ENCODE measurements around the gene TRPC4AP. TPM values are rescaled to one million over a fixed set of nuclear protein-coding genes. Genes with fewer than 3 reads are reported as not detected.
A peak's percentile ranks its signal among the peaks of the same experiment; 100 is the strongest.

Gene TRPC4AP
- total RNA-seq, 1 donor, result 91.7 TPM

DNA sequence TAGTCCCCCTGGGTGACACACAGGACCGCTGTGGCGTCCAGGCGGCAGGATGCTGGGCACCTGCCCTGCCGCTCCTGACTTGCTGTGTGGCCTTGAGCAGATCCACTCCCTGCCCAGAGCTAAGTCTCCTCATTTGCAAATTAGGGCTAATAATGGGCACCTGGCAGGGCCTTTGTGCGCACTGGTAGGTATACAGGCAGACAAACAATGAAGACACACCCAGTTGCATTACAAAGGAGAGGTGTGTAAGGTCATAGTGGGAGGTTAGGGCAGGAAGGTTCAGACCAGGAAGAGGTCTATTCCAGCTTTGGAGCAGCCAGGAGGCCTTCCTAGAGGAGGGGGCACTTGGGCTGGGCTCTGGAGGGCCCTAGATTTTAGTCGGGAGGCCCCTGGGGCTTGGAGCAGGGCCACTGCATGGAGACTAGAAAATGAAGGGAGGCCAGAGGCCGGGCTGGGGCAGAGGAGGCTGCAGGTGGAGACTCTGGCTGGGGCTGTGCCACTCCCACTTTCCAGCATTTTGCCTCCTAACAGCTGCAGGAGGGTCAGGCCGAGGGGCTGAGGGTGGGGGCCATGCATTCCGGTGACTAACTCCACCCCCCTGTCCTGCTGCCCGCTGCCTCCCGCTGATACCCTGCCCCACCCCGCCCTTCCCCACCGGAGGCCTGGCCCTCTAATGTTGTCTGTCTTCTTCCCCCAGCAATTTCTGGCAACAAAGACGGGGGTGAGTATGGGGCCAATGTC lies 108.4 kb downstream of the TRPC4AP start:
- DNase-seq (ENCODE audit: low read depth), result no peak
- TF ChIP-seq, protein P1, sequence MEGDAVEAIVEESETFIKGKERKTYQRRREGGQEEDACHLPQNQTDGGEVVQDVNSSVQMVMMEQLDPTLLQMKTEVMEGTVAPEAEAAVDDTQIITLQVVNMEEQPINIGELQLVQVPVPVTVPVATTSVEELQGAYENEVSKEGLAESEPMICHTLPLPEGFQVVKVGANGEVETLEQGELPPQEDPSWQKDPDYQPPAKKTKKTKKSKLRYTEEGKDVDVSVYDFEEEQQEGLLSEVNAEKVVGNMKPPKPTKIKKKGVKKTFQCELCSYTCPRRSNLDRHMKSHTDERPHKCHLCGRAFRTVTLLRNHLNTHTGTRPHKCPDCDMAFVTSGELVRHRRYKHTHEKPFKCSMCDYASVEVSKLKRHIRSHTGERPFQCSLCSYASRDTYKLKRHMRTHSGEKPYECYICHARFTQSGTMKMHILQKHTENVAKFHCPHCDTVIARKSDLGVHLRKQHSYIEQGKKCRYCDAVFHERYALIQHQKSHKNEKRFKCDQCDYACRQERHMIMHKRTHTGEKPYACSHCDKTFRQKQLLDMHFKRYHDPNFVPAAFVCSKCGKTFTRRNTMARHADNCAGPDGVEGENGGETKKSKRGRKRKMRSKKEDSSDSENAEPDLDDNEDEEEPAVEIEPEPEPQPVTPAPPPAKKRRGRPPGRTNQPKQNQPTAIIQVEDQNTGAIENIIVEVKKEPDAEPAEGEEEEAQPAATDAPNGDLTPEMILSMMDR (IDR thresholded peaks at IDR 0.05; ENCODE audit: insufficient read depth, low read length), result no peak
- H3K4me3 ChIP-seq (ENCODE audit: low read depth, low read length), result no peak overlapping the region

DNA sequence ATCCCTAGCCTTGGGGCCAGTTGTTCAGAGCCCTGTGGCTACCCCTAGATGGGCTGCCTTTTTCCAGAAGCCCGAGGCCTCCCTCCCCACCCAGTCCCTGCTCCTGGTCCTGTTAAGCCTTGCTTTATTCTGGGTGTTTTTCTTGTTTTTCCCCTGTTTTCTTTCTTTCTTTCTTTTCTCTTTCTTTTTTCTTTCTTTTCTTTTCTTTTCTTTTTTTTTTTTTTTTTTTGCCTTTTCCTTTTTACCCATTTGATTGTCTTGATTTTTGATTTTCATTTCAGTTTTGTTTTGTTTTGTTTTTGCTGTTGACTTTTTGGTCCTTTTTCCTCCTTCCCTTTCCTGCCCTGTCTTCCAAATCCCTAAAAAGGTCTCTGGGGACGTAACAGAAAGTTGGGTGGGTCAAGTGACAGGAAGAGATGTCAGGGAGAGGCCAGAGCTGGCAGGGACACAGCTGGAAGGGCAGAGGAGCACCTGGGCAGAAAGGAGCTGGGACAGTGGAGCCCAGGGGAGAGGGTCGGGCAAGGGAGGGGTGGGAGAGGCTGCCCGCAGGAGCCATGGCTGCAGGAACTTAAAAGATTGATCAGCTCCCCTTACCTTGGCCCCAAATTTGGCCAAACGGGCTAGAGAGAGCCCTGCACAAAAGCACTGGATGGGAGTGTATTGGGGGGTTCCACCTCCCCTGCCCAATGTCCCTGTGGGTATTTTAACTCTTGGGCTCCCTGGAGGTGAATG lies 109.4 kb downstream of the TRPC4AP start:
- no peak for DNase-seq (ENCODE audit: low read depth)
- TF ChIP-seq, protein P1 (IDR thresholded peaks at IDR 0.05; ENCODE audit: insufficient read depth, low read length), result no peak
- no peak overlapping the region for H3K4me3 ChIP-seq (ENCODE audit: low read depth, low read length)

GRCh38 chr20:34982270-34983088 lies 110.1 kb downstream of the TRPC4AP start:
- H3K4me3 ChIP-seq (ENCODE audit: low read depth, low read length), result no peak overlapping the region
- DNase-seq (ENCODE audit: low read depth), result no peak
- TF ChIP-seq, protein P1 (IDR thresholded peaks at IDR 0.05; ENCODE audit: insufficient read depth, low read length), result no peak

- DNase-seq (ENCODE audit: low read depth), result peak; percentile 14
- TF ChIP-seq, protein P1 (IDR thresholded peaks at IDR 0.05; ENCODE audit: insufficient read depth, low read length), result no peak
Measured at GRCh38 chr20:34980543-34981233, 111.9 kb downstream of the TRPC4AP start.

DNA sequence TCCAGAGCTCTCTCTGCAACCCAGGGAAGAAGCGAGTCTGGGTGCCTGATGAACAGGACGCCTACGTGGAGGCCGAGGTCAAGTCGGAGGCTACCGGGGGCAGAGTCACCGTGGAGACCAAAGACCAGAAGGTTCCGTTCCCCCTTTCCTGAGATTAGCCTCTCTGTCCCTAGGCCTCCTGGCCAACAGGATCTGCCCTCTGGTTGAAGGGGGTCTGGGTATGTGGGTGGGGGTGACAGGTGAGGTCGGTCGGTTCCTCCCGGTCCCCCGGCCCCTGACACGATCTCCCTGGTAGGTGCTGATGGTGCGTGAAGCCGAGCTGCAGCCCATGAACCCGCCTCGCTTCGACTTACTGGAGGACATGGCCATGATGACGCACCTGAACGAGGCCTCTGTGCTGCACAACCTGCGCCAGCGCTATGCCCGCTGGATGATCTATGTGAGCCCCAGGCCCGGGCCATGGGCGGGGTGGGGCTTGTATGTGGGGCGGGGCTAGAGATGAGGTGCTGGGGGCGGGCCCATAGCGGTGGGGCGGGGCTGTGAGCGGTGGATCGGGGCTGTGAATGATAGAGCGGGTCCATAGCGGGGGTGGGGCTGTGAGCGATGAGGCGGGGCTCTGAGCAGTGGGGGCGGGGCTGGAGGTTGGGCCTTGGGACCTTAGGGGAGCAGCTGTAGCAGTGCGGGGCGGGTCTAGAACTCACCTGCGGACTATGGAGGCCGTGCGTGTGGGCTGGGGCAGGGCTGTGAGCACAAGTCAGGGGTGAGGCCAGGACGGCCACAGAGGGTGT lies 113.0 kb downstream of the TRPC4AP start:
- TF ChIP-seq, protein P1 (IDR thresholded peaks at IDR 0.05; ENCODE audit: insufficient read depth, low read length), result no peak
- no peak for DNase-seq (ENCODE audit: low read depth)
- H3K4me3 ChIP-seq (ENCODE audit: low read depth, low read length), result no peak overlapping the region

More at GRCh38 chr20:34980543-34981233, 111.9 kb downstream of the TRPC4AP start:
- no peak overlapping the region for H3K4me3 ChIP-seq (ENCODE audit: low read depth, low read length)

All from fibroblast of the aortic adventitia (primary cell).